ENCODE results near the gene F8. TPM values are rescaled to one million over a fixed set of nuclear protein-coding genes. Genes with fewer than 3 reads are reported as not detected.

The F8 gene
- total RNA-seq, 1 experiment from 2014 or later, result 12.4 TPM

GRCh38 chrX:154998204-154998880, 24.2 kb downstream of the F8 start:
- Histone ChIP-seq H3K36me3 (ENCODE audit: control insufficient read depth, insufficient read depth, low read length) (no peaks in the 10 kb centered on the region), H3K27me3 (ENCODE audit: control insufficient read depth, insufficient read depth, low read length) (no peaks in the 10 kb centered on the region), H3K4me3 (ENCODE audit: low read depth in 2 of 2, low read length in 2 of 2) (no peak overlapping the region), H3K4me1 (ENCODE audit: control insufficient read depth, insufficient read depth, low read length) (no peaks in the 10 kb centered on the region), H3K27ac (ENCODE audit: low read length) (no peak overlapping the region), H3K9me3 (ENCODE audit: control insufficient read depth, insufficient read depth, low read depth, low read length) (no peaks in the 10 kb centered on the region)
- intact Hi-C loops (cut with micrococcal nuclease; ENCODE audit: unreplicated experiment) (no loop called here), in situ Hi-C loops (cut with HindIII; ENCODE audit: low pct_unique_long_range_greater_than_20kb, low sequenced_read_pairs) (no loop called here)
- ATAC-seq, result no peak
- POLR2A ChIA-PET, result no interaction called here
- no TSS peak for BruUV-seq (replicated peaks)
- TF ChIP-seq REST (IDR thresholded peaks at IDR 0.05; ENCODE audit: insufficient read depth in 1 of 2, low read depth in 2 of 2, low read length in 1 of 2) (no peak), POLR2AphosphoS5 (IDR thresholded peaks at IDR 0.05; ENCODE audit: low read depth, low read length) (no peak), SIN3A (IDR thresholded peaks at IDR 0.05; ENCODE audit: borderline replicate concordance, insufficient read depth, low read depth, low read length) (no peak), TCF7L2 (IDR thresholded peaks at IDR 0.05; ENCODE audit: low read depth, low read length) (no peak), CTCF (IDR thresholded peaks at IDR 0.05) (no peak)
- CTCF ChIA-PET, result no interaction called here
- DNase-seq (ENCODE audit: low read depth, low spot score), result no peak

GRCh38 chrX:154991476-154991875, 31.0 kb downstream of the F8 start:
- Histone ChIP-seq H3K36me3 (ENCODE audit: control insufficient read depth, insufficient read depth, low read length) (no peaks in the 10 kb centered on the region), H3K27ac (ENCODE audit: low read length) (no peak overlapping the region), H3K4me1 (ENCODE audit: control insufficient read depth, insufficient read depth, low read length) (no peaks in the 10 kb centered on the region), H3K27me3 (ENCODE audit: control insufficient read depth, insufficient read depth, low read length) (no peaks in the 10 kb centered on the region; the same call in 1 of the 2 replicates), H3K9me3 (ENCODE audit: control insufficient read depth, insufficient read depth, low read depth, low read length) (no peaks in the 10 kb centered on the region), H3K4me3 (ENCODE audit: low read depth in 2 of 2, low read length in 2 of 2) (no peak overlapping the region)
- in situ Hi-C loops (cut with HindIII; ENCODE audit: low pct_unique_long_range_greater_than_20kb, low sequenced_read_pairs), result no loop called here
- no TSS peak for BruUV-seq (replicated peaks)
- ATAC-seq (no peak), DNase-seq (ENCODE audit: low read depth, low spot score) (no peak)
- CTCF ChIA-PET, result interaction anchor here (1.0 kb wide), 1 partner anchor 74 kb away, joined by 4 read pairs; no protein-coding TSS in a partner anchor
- POLR2A ChIA-PET, result no interaction called here
- intact Hi-C loops (cut with micrococcal nuclease; ENCODE audit: unreplicated experiment), result no loop called here
- no peak for TF ChIP-seq POLR2AphosphoS5 (IDR thresholded peaks at IDR 0.05; ENCODE audit: low read depth, low read length)
- TF ChIP-seq SIN3A (IDR thresholded peaks at IDR 0.05; ENCODE audit: borderline replicate concordance, insufficient read depth, low read depth, low read length), result no peak
- TF ChIP-seq TCF7L2 (IDR thresholded peaks at IDR 0.05; ENCODE audit: low read depth, low read length), result no peak
- TF ChIP-seq REST (IDR thresholded peaks at IDR 0.05; ENCODE audit: insufficient read depth in 1 of 2, low read depth in 2 of 2, low read length in 1 of 2), result no peak
- no peak for TF ChIP-seq CTCF (IDR thresholded peaks at IDR 0.05)
